IMR-90 (cell line): Measurements from ENCODE around the gene PRKCA. TPM values are rescaled to one million over a fixed set of nuclear protein-coding genes. Genes with fewer than 3 reads are reported as not detected.

Experiments
- ATAC-seq: fragments of 200-7000 bp; cut with Tn5 transposase; 2 replicates; pipeline ENCODE4 v1.9.1; 2020; ENCODE audit warnings: low read depth, mild to moderate bottlenecking, moderate library complexity
- BruUV-seq: library from RNA; stranded (reverse); fragments of 400-500 nt; replicated peaks from 2 replicates; lab custom pipeline; 2021; lab: Mats Ljungman, UMichigan
- CTCF ChIA-PET: fragments of 300-600 bp; formaldehyde crosslinking; extraction: SDS; loops from one replicate; lab custom pipeline; 2021; ENCODE audit warnings: antibody characterized with exemption; lab: Yijun Ruan, JAX
- POLR2A ChIA-PET: fragments of 300-600 bp; sonication (Branson Sonifier 250); formaldehyde crosslinking; loops from one replicate; lab custom pipeline; 2022; ENCODE audit warnings: antibody characterized with exemption; ENCODE audit not compliant: unreplicated experiment; lab: Charles Lee
- DNase-seq: peaks from one replicate; pipeline ENCODE4 v3.0.0; 2013
- H2AFZ ChIP-seq: replicated peaks from 2 replicates; pipeline ENCODE3; 2013; ENCODE audit warnings: low read length, mild to moderate bottlenecking; ENCODE audit not compliant: poor library complexity
- H2AK5ac ChIP-seq: 2 replicates; pipeline ENCODE4 v1.6.1; 2013; ENCODE audit warnings: low read depth, low read length, inconsistent platforms
- H2AK9ac ChIP-seq: replicated peaks from 2 replicates; pipeline ENCODE3; 2013; ENCODE audit warnings: mild to moderate bottlenecking, low read depth, low read length, moderate library complexity; ENCODE audit not compliant: poor library complexity
- H2BK120ac ChIP-seq: 2 replicates; pipeline ENCODE4 v1.6.1; 2013; ENCODE audit warnings: low read depth, low read length, inconsistent platforms
- H2BK15ac ChIP-seq: 3 replicates; pipeline ENCODE4 v1.6.1; 2013; ENCODE audit warnings: low read depth, low read length, inconsistent platforms
- H2BK20ac ChIP-seq: 2 replicates; pipeline ENCODE4 v1.6.1; 2013; ENCODE audit warnings: low read depth, mild to moderate bottlenecking, inconsistent platforms, low read length, moderate library complexity
- H2BK5ac ChIP-seq: 2 replicates; pipeline ENCODE4 v1.6.1; 2013; ENCODE audit warnings: mild to moderate bottlenecking, low read depth, low read length, inconsistent platforms; ENCODE audit not compliant: poor library complexity, severe bottlenecking
- H3K14ac ChIP-seq: replicated peaks from 2 replicates; pipeline ENCODE4 v1.6.1; 2013; ENCODE audit warnings: low read depth, low read length, inconsistent platforms
- H3K18ac ChIP-seq: 2 replicates; pipeline ENCODE4 v1.6.1; 2013; ENCODE audit warnings: low read depth, low read length, control low read depth
- H3K23ac ChIP-seq: 2 replicates; pipeline ENCODE4 v1.6.1; 2013; ENCODE audit warnings: low read depth, low read length, inconsistent platforms
- H3K27ac ChIP-seq: 2 replicates; pipeline ENCODE4 v1.5.1; 2013; ENCODE audit warnings: mild to moderate bottlenecking, control low read depth, low read length; ENCODE audit not compliant: insufficient read depth
- H3K27me3 ChIP-seq: 2 replicates; pipeline ENCODE4 v1.6.1; 2013; ENCODE audit warnings: low read length; ENCODE audit not compliant: control insufficient read depth, insufficient read depth
- H3K36me3 ChIP-seq: 2 replicates; pipeline ENCODE4 v1.6.1; 2013; ENCODE audit warnings: low read length, mixed read lengths; ENCODE audit not compliant: control insufficient read depth, insufficient read depth
- H3K4ac ChIP-seq: 2 replicates; pipeline ENCODE4 v1.6.1; 2013; ENCODE audit warnings: low read depth, low read length, inconsistent platforms
- H3K4me1 ChIP-seq: 2 replicates; pipeline ENCODE4 v1.6.1; 2013; ENCODE audit warnings: low read length, mixed read lengths; ENCODE audit not compliant: control insufficient read depth, insufficient read depth
- H3K4me2 ChIP-seq: 2 replicates; pipeline ENCODE4 v1.6.1; 2013; ENCODE audit warnings: low read depth, mild to moderate bottlenecking, control low read depth, low read length, moderate library complexity
- H3K4me3 ChIP-seq: 2 replicates; pipeline ENCODE4 v1.5.1; 2013; ENCODE audit warnings: low read depth, mild to moderate bottlenecking, control low read depth, low read length, moderate library complexity; ENCODE audit not compliant: insufficient read depth
- H3K56ac ChIP-seq: 2 replicates; pipeline ENCODE4 v1.6.1; 2013; ENCODE audit warnings: low read length, inconsistent platforms; ENCODE audit not compliant: insufficient read depth; ENCODE audit errors: extremely low read depth
- H3K79me1 ChIP-seq, 2 experiments: 2 replicates each; pipeline ENCODE4 v1.6.1; 2013; ENCODE audit warnings: low read length in 2 of 2, inconsistent platforms in 1 of 2, low read depth in 1 of 2
- H3K9ac ChIP-seq: 2 replicates; pipeline ENCODE4 v1.6.1; 2013; ENCODE audit warnings: low read depth, low read length, control low read depth
- H3K9me1 ChIP-seq: 2 replicates; pipeline ENCODE4 v1.6.1; 2013; ENCODE audit warnings: low read length, inconsistent platforms; ENCODE audit not compliant: insufficient read depth
- H3K9me3 ChIP-seq: 2 replicates; pipeline ENCODE4 v1.6.1; 2013; ENCODE audit warnings: low read length; ENCODE audit not compliant: control insufficient read depth, insufficient read depth
- H4K20me1 ChIP-seq: 2 replicates; pipeline ENCODE4 v1.6.1; 2013; ENCODE audit warnings: low read length, inconsistent platforms; ENCODE audit not compliant: insufficient read depth
- H4K5ac ChIP-seq: 2 replicates; pipeline ENCODE4 v1.6.1; 2013; ENCODE audit warnings: mild to moderate bottlenecking, low read depth, low read length, control low read depth
- H4K8ac ChIP-seq, 2 experiments: 2 replicates each; pipeline ENCODE4 v1.6.1; 2013; ENCODE audit warnings: low read depth in 2 of 2, low read length in 2 of 2, control low read depth in 1 of 2, inconsistent platforms in 1 of 2
- H4K91ac ChIP-seq: 2 replicates; pipeline ENCODE4 v1.6.1; 2013; ENCODE audit warnings: low read depth, low read length, inconsistent platforms; ENCODE audit not compliant: insufficient read depth
- BHLHE40 ChIP-seq: fragments of 150-350 bp; IDR thresholded peaks from 2 replicates; pipeline ENCODE4 v1.6.1; 2016; ENCODE audit warnings: mild to moderate bottlenecking, low read depth, low read length
- CHD1 ChIP-seq: IDR thresholded peaks from 2 replicates; pipeline ENCODE4 v1.6.1; 2012; ENCODE audit warnings: low read depth, low read length, improper control_type of control experiment
- MAFK ChIP-seq: IDR thresholded peaks from 2 replicates; pipeline ENCODE4 v1.6.1; 2012; ENCODE audit warnings: low read depth, low read length, improper control_type of control experiment
- MAZ ChIP-seq: IDR thresholded peaks from 2 replicates; pipeline ENCODE4 v1.6.1; 2012; ENCODE audit warnings: low read depth, mild to moderate bottlenecking, low read length, improper control_type of control experiment, moderate library complexity, borderline replicate concordance
- MXI1 ChIP-seq: IDR thresholded peaks from 2 replicates; pipeline ENCODE4 v1.6.1; 2012; ENCODE audit warnings: low read depth, mild to moderate bottlenecking, low read length, moderate library complexity, borderline replicate concordance
- RAD21 ChIP-seq: IDR thresholded peaks from 2 replicates; pipeline ENCODE4 v1.6.1; 2012; ENCODE audit warnings: low read length, improper control_type of control experiment
- RCOR1 ChIP-seq: IDR thresholded peaks from 2 replicates; pipeline ENCODE4 v1.6.1; 2012; ENCODE audit warnings: mild to moderate bottlenecking, low read length, improper control_type of control experiment; ENCODE audit not compliant: insufficient replicate concordance
- RFX5 ChIP-seq: IDR thresholded peaks from 2 replicates; pipeline ENCODE4 v1.8.0; 2012; ENCODE audit warnings: low read depth, mild to moderate bottlenecking, low read length, moderate library complexity
- WGBS, 2 experiments: methylation state at CpG; one replicate each; pipeline versions ENCODE4 v1.1.5 to v1.1.7; 2013; ENCODE audit warnings: missing lambda C conversion rate in 2 of 2; ENCODE audit not compliant: insufficient read length in 1 of 2; ENCODE audit errors: extremely low coverage in 2 of 2; 5-methylcytosine and 5-hydroxymethylcytosine counted together
- dilution Hi-C: fragments of 300-500 bp; cut with HindIII; formaldehyde crosslinking; loops from one replicate; pipeline ENCODE4 v1.14.3; 2018; ENCODE audit warnings: low sequenced_read_pairs; ENCODE audit not compliant: unreplicated experiment
- in situ Hi-C: fragments of 300-500 bp; cut with MboI; formaldehyde crosslinking; loops from 3 replicates; pipeline ENCODE4 v1.14.3; 2019; ENCODE audit warnings: low sequenced_read_pairs, inconsistent platforms, mixed read lengths
- intact Hi-C: fragments of 100-400 bp; cut with micrococcal nuclease; formaldehyde crosslinking; loops from 2 replicates; pipeline ENCODE4 v1.10.0; 2022
- polyA plus RNA-seq, 3 experiments: library from polyadenylated mRNA; depleted of rRNA; stranded (reverse); fragments of >200 nt; gene quantifications; 2 replicates each; pipeline ENCODE4 v1.2.3, GENCODE V29; 2012; ENCODE audit warnings: low replicate concordance in 1 of 3
- total RNA-seq: library from RNA; depleted of rRNA; stranded (reverse); fragments of >200 nt; gene quantifications from 2 replicates; pipeline ENCODE4 v1.2.3, GENCODE V29; 2012
- TF ChIP-seq, protein P1 (sequence below): fragments of 150-350 bp; IDR thresholded peaks from 2 replicates; pipeline ENCODE4 v1.6.1; 2016; ENCODE audit warnings: low read depth, mild to moderate bottlenecking, low read length, moderate library complexity, borderline replicate concordance
- TF ChIP-seq, protein P2 (sequence below): fragments of 150-350 bp; IDR thresholded peaks from 2 replicates; pipeline ENCODE4 v1.6.1; 2017; ENCODE audit warnings: mild to moderate bottlenecking, antibody characterized with exemption, low read length, low read depth

The PRKCA gene
- total and polyA plus RNA-seq, 2 of the 4 experiments (the other 2 are of a cell fraction), result 31.0 to 46.0 TPM

DNA sequence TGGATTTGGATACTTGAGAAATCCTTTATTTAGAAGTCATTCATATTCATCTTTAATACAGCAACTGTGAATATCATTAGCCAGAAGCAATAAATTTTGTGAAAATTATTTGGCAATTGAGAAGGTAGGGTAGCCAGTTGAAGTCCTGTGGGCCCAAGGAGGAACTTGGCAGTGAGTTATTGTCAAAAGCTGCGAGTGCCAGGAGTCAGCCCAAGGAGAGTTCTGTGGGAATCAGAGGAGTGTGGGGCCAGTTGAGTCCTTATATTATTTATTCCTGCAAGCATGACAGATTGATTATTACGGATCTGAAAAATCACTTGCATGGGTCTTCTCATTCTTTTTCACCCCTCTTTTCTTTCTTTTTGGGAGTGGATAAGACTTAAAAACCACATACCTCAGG, 38.3 kb downstream of the PRKCA start:
- no peak overlapping the region for H2BK120ac ChIP-seq
- H3K36me3 ChIP-seq, result no peaks in the 10 kb centered on the region
- TF ChIP-seq MAZ, result no peak
- TF ChIP-seq MAFK, result no peak
- TF ChIP-seq, protein P1, sequence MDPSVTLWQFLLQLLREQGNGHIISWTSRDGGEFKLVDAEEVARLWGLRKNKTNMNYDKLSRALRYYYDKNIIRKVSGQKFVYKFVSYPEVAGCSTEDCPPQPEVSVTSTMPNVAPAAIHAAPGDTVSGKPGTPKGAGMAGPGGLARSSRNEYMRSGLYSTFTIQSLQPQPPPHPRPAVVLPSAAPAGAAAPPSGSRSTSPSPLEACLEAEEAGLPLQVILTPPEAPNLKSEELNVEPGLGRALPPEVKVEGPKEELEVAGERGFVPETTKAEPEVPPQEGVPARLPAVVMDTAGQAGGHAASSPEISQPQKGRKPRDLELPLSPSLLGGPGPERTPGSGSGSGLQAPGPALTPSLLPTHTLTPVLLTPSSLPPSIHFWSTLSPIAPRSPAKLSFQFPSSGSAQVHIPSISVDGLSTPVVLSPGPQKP, result no peak
- TF ChIP-seq RAD21, result no peak
- no peak for TF ChIP-seq BHLHE40
- TF ChIP-seq CHD1, result no peak
- TF ChIP-seq RCOR1, result no peak
- no peak for TF ChIP-seq MXI1
- TF ChIP-seq, protein P2, sequence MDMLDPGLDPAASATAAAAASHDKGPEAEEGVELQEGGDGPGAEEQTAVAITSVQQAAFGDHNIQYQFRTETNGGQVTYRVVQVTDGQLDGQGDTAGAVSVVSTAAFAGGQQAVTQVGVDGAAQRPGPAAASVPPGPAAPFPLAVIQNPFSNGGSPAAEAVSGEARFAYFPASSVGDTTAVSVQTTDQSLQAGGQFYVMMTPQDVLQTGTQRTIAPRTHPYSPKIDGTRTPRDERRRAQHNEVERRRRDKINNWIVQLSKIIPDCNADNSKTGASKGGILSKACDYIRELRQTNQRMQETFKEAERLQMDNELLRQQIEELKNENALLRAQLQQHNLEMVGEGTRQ, result no peak
- TF ChIP-seq RFX5, result no peak
- H2AK5ac ChIP-seq, result no peak overlapping the region
- BruUV-seq, result no TSS peak
- no peak overlapping the region for H3K56ac ChIP-seq
- H4K91ac ChIP-seq, result no peak overlapping the region
- no peak overlapping the region for H3K4me3 ChIP-seq
- ATAC-seq (no peak), DNase-seq (no peak)
- no peak overlapping the region for H2BK20ac ChIP-seq
- H3K23ac ChIP-seq, result no peak overlapping the region
- H2AFZ ChIP-seq, result no peak overlapping the region
- no peaks in the 10 kb centered on the region for H3K27me3 ChIP-seq
- H3K79me1 ChIP-seq, result peaks cover 26 to 73% of the 10 kb centered on the region in 2 experiments
- H3K18ac ChIP-seq, result no peak overlapping the region
- H2BK5ac ChIP-seq, result no peak overlapping the region
- H3K4ac ChIP-seq, result no peak overlapping the region
- H3K9me3 ChIP-seq, result no peaks in the 10 kb centered on the region
- no peak overlapping the region for H4K8ac ChIP-seq
- H3K9me1 ChIP-seq, result peaks cover 8% of the 10 kb centered on the region; the same call in 1 of the 2 replicates
- H2AK9ac ChIP-seq, result no peak overlapping the region
- dilution Hi-C loops (no loop called here), in situ Hi-C loops (no loop called here), intact Hi-C loops (loop anchor here (1.0 kb wide), 1 partner anchor 16 kb away; no protein-coding TSS in a partner anchor)
- no peak overlapping the region for H3K9ac ChIP-seq
- peaks cover 18% of the 10 kb centered on the region for H3K4me1 ChIP-seq
- POLR2A ChIA-PET, result no interaction called here
- H3K27ac ChIP-seq, result no peak overlapping the region
- no peak overlapping the region for H3K14ac ChIP-seq
- H4K5ac ChIP-seq, result no peak overlapping the region
- H4K20me1 ChIP-seq, result peaks cover 27% of the 10 kb centered on the region; the same call in 1 of the 2 replicates
- WGBS, 2 experiments, result no CpG with 5 or more reads among the region's 2 CpGs
- no peak overlapping the region for H3K4me2 ChIP-seq
- H2BK15ac ChIP-seq, result no peak overlapping the region
- CTCF ChIA-PET, result no interaction called here
